A673 (cell line): ENCODE results near the gene HHEX. TPM values are rescaled to one million over a fixed set of nuclear protein-coding genes. Genes with fewer than 3 reads are reported as not detected.

ENCODE experiments used
- BruUV-seq: library from RNA; stranded (reverse); fragments of 400-500 nt; replicated peaks from 2 replicates; lab custom pipeline; 2021; lab: Mats Ljungman, UMichigan
- CTCF ChIA-PET: fragments of 300-600 bp; sonication (Branson Sonifier 250); formaldehyde crosslinking; loops from one replicate; lab custom pipeline; 2022; ENCODE audit warnings: antibody characterized with exemption; lab: Charles Lee
- POLR2A ChIA-PET: fragments of 300-600 bp; sonication (Branson Sonifier 250); formaldehyde crosslinking; loops from one replicate; lab custom pipeline; 2022; ENCODE audit warnings: antibody characterized with exemption; ENCODE audit not compliant: low non-redundant PET; lab: Charles Lee
- DNase-seq: peaks from one replicate; pipeline ENCODE4 v3.0.0-alpha.2; 2015; ENCODE audit warnings: low spot score
- H3K27ac ChIP-seq: fragments of 200-600 bp; sonication (generic); 2 replicates; pipeline ENCODE4 v1.5.1; 2016; ENCODE audit warnings: mixed run types, low read depth, mild to moderate bottlenecking, mixed read lengths, antibody characterized with exemption, low read length; ENCODE audit not compliant: poor library complexity, severe bottlenecking
- H3K27me3 ChIP-seq: fragments of 200-600 bp; sonication (generic); replicated peaks from 2 replicates; pipeline ENCODE4 v1.6.1; 2017; ENCODE audit warnings: mixed run types, low read depth, mild to moderate bottlenecking, mixed read lengths, antibody characterized with exemption, low read length; ENCODE audit not compliant: insufficient read depth, poor library complexity
- H3K36me3 ChIP-seq: fragments of 200-600 bp; sonication (generic); 2 replicates; pipeline ENCODE4 v1.6.1; 2016; ENCODE audit warnings: mixed run types, mild to moderate bottlenecking, mixed read lengths, antibody characterized with exemption, low read length; ENCODE audit not compliant: insufficient read depth, poor library complexity, severe bottlenecking
- H3K4me1 ChIP-seq: fragments of 200-600 bp; sonication (generic); 2 replicates; pipeline ENCODE4 v1.6.1; 2017; ENCODE audit warnings: mixed run types, mild to moderate bottlenecking, mixed read lengths, antibody characterized with exemption, low read length; ENCODE audit not compliant: insufficient read depth, poor library complexity, severe bottlenecking
- H3K4me3 ChIP-seq: fragments of 200-600 bp; sonication (generic); 2 replicates; pipeline ENCODE4 v1.5.1; 2016; ENCODE audit warnings: low read depth, mixed run types, mild to moderate bottlenecking, mixed read lengths, low read length; ENCODE audit not compliant: poor library complexity, severe bottlenecking
- H3K9me3 ChIP-seq: fragments of 200-600 bp; sonication (generic); 2 replicates; pipeline ENCODE4 v1.6.1; 2016; ENCODE audit warnings: mixed run types, low read depth, mild to moderate bottlenecking, mixed read lengths, antibody characterized with exemption, low read length; ENCODE audit not compliant: poor library complexity, severe bottlenecking
- CTCF ChIP-seq: fragments of 300-800, 200-600 bp; sonication (generic); conservative IDR thresholded peaks from 2 replicates; pipeline ENCODE4 v1.5.1; 2017; ENCODE audit warnings: low read depth, mild to moderate bottlenecking, antibody characterized with exemption, low read length, moderate library complexity, mixed read lengths
- EZH2 ChIP-seq: fragments of 200-600 bp; sonication (generic); IDR thresholded peaks from 2 replicates; pipeline ENCODE4 v1.6.1; 2017; ENCODE audit warnings: borderline replicate concordance, low read depth, mild to moderate bottlenecking, mixed read lengths, antibody characterized with exemption, low read length; ENCODE audit not compliant: poor library complexity, severe bottlenecking
- intact Hi-C: fragments of 100-400 bp; cut with micrococcal nuclease; formaldehyde crosslinking; loops from one replicate; pipeline ENCODE4 v1.10.0; 2022; ENCODE audit not compliant: unreplicated experiment
- total RNA-seq: library from RNA; stranded (reverse); gene quantifications from 2 replicates; pipeline ENCODE4 v1.2.3, GENCODE V29; 2021

Gene HHEX
- total RNA-seq, 1 experiment from 2014 or later = 8.4 TPM

DNA sequence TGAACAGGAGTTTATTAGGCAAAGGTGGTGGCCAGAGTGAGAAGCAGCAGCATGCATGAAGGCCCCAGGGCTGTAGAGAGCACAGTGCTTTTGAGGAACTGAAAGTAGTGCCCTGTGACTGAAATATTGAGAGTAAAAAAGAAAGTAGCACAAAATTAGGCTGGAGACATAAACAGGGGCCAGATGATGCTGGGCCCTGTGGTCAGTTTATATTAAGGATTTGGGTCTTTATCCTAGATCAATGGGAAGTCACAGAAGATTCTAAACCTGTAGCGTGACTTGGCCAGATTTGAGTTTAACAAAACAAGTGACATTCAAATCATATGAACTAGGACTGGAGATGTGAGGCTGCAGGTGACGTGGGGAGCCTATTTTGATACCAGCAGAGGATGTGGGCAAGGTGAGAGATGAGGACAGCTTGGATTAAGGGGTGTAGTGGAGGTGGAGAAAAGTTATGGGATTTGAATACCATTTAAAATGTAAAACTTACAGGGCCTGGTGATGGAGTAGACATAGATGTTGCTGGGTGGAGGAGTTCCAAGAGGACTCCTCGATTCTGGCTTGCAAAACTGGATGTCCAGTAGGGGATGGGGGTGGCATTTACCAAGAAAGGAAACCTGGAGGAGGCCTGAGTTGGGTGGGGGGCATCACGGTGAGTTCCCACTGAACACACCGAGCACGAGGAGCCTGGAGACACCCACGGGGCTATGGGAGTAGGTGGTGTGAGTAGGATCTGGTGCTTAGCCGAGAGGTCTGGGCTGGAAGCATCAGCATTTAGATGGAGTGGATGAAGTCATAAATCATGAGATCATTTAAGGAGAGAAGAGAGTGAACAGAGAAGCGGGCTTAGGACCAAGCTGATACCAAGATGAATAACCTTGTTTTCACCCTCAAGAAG is 52.8 kb downstream of the HHEX start:
- H3K27me3 ChIP-seq = no peaks in the 10 kb centered on the region
- H3K4me3 ChIP-seq = no peak overlapping the region
- intact Hi-C loops = no loop called here
- H3K4me1 ChIP-seq = peaks cover 8% of the 10 kb centered on the region
- CTCF ChIA-PET = no interaction called here
- H3K36me3 ChIP-seq = no peaks in the 10 kb centered on the region
- no TSS peak for BruUV-seq
- POLR2A ChIA-PET = interaction anchor here (0.6 kb wide), 2 partner anchors 10 to 14 kb away, joined by 3 to 13 read pairs; no protein-coding TSS in a partner anchor
- TF ChIP-seq EZH2 = no peak
- TF ChIP-seq CTCF = no peak
- no peak overlapping the region for H3K27ac ChIP-seq
- no peak for DNase-seq
- H3K9me3 ChIP-seq = no peaks in the 10 kb centered on the region

Other genes with a start within 250 kb of the HHEX start
- gene IDE, start 115.9 kb upstream of the HHEX start, total RNA-seq = 87.8 and 92.1 TPM in 2 replicates
- 91.4 and 92.0 TPM in 2 replicates for gene KIF11, start 96.8 kb upstream of the HHEX start, total RNA-seq
- gene EXOC6, start 158.6 kb downstream of the HHEX start, total RNA-seq = 32.6 and 35.0 TPM in 2 replicates